Parathyroid adenoma (tissue), 2 donors: ENCODE results near the gene CHIC1.

Source experiments
- H2AFZ ChIP-seq: fragments of 300-600 bp; sonication (generic); one replicate; pipeline ENCODE4 v1.7.0; 2017; ENCODE audit warnings: antibody characterized with exemption, mild to moderate bottlenecking
- H3K27ac ChIP-seq: fragments of 300-600 bp; sonication (generic); one replicate; pipeline ENCODE4 v1.7.0; 2017
- H3K27me3 ChIP-seq: fragments of 300-600 bp; sonication (generic); one replicate; pipeline ENCODE4 v1.7.0; 2017; ENCODE audit warnings: low read length; ENCODE audit not compliant: control insufficient read depth, insufficient read depth
- H3K36me3 ChIP-seq: fragments of 300-600 bp; sonication (generic); one replicate; pipeline ENCODE4 v1.7.0; 2017; ENCODE audit warnings: low read length; ENCODE audit not compliant: control insufficient read depth, insufficient read depth
- H3K4me1 ChIP-seq: fragments of 300-600 bp; sonication (generic); one replicate; pipeline ENCODE4 v1.7.0; 2017; ENCODE audit warnings: control low read depth
- H3K4me2 ChIP-seq: fragments of 300-600 bp; sonication (generic); one replicate; pipeline ENCODE4 v1.7.0; 2017; ENCODE audit warnings: low read length
- H3K4me3 ChIP-seq: fragments of 300-600 bp; sonication (generic); one replicate; pipeline ENCODE4 v1.7.0; 2017; ENCODE audit warnings: low read depth, low read length
- H3K79me2 ChIP-seq: fragments of 300-600 bp; sonication (generic); one replicate; pipeline ENCODE4 v1.7.0; 2017; ENCODE audit warnings: control low read depth
- H3K9ac ChIP-seq: fragments of 300-600 bp; sonication (generic); one replicate; pipeline ENCODE4 v1.7.0; 2017; ENCODE audit warnings: mild to moderate bottlenecking
- H3K9me3 ChIP-seq: fragments of 300-600 bp; sonication (generic); one replicate; pipeline ENCODE4 v1.7.0; 2017; ENCODE audit warnings: low read length; ENCODE audit not compliant: control insufficient read depth
- CTCF ChIP-seq: fragments of 300-600 bp; sonication (generic); IDR thresholded peaks from one replicate; pipeline ENCODE4 v1.7.0; 2017; ENCODE audit warnings: antibody characterized with exemption, mild to moderate bottlenecking
- donor health status: primary hyperparathyroidism.

Gene CHIC1

GRCh38 chrX:73728602-73729001 lies 165.6 kb downstream of the CHIC1 start:
- Histone ChIP-seq H3K9me3 (no peaks in the 10 kb centered on the region), H2AFZ (no peak overlapping the region), H3K4me3 (no peak overlapping the region), H3K27ac (no peak overlapping the region), H3K79me2 (no peaks in the 10 kb centered on the region), H3K9ac (no peak overlapping the region), H3K36me3 (no peaks in the 10 kb centered on the region), H3K4me2 (no peak overlapping the region), H3K4me1 (no peaks in the 10 kb centered on the region), H3K27me3 (no peaks in the 10 kb centered on the region)
- no peak for TF ChIP-seq CTCF
